SK-N-SH (cell line): ENCODE data around the gene GALNT4.

Experiments used
- CHD2 ChIP-seq: fragments of 150-350 bp; IDR thresholded peaks from 2 replicates; pipeline ENCODE4 v1.6.1; 2018; ENCODE audit warnings: low read length; ENCODE audit not compliant: partially characterized antibody
- EZH2phosphoT487 ChIP-seq: fragments of 200-600 bp; sonication (generic); IDR thresholded peaks from 2 replicates; pipeline ENCODE4 v1.6.1; 2017; ENCODE audit warnings: low read depth, mixed run types, mild to moderate bottlenecking, antibody characterized with exemption, moderate library complexity, borderline replicate concordance
- FOXJ3 ChIP-seq: sonication (generic); formaldehyde crosslinking; IDR thresholded peaks from 2 replicates; pipeline ENCODE4 v1.5.1; 2020; ENCODE audit warnings: mild to moderate bottlenecking, missing genetic modification reagents
- NRF1 ChIP-seq: IDR thresholded peaks from 2 replicates; pipeline ENCODE4 v1.6.1; 2012; ENCODE audit warnings: low read depth, mild to moderate bottlenecking, low read length
- POLR2AphosphoS5 ChIP-seq: IDR thresholded peaks from 2 replicates; pipeline ENCODE4 v1.6.1; 2012; ENCODE audit warnings: low read depth, low read length
- RAD21 ChIP-seq: IDR thresholded peaks from 2 replicates; pipeline ENCODE4 v1.6.1; 2012; ENCODE audit warnings: mild to moderate bottlenecking, low read length
- RFX5 ChIP-seq: IDR thresholded peaks from 2 replicates; pipeline ENCODE4 v1.6.1; 2012; ENCODE audit warnings: mild to moderate bottlenecking, improper control_type of control experiment, low read length
- SIN3A ChIP-seq: IDR thresholded peaks from 2 replicates; pipeline ENCODE4 v1.6.1; 2012; ENCODE audit warnings: low read depth, mild to moderate bottlenecking, low read length, moderate library complexity, borderline replicate concordance
- TAF1 ChIP-seq: IDR thresholded peaks from 2 replicates; pipeline ENCODE4 v1.6.1; 2012; ENCODE audit warnings: low read depth, mild to moderate bottlenecking, low read length, moderate library complexity, borderline replicate concordance
- TEAD4 ChIP-seq: IDR thresholded peaks from 2 replicates; pipeline ENCODE4 v1.4.0; 2012; ENCODE audit warnings: mild to moderate bottlenecking, borderline replicate concordance; ENCODE audit not compliant: insufficient read depth
- TF ChIP-seq, protein P1 (sequence below): fragments of 150-350 bp; IDR thresholded peaks from 2 replicates; pipeline ENCODE4 v1.6.1; 2016; ENCODE audit warnings: mild to moderate bottlenecking, low read depth, low read length
- TF ChIP-seq, protein P2 (sequence below): fragments of 200-600 bp; sonication (generic); IDR thresholded peaks from 2 replicates; pipeline ENCODE4 v1.6.1; 2017; ENCODE audit warnings: antibody characterized with exemption, mild to moderate bottlenecking, moderate library complexity
- TF ChIP-seq, protein P3 (sequence below): IDR thresholded peaks from 2 replicates; pipeline ENCODE4 v1.4.0; 2012; ENCODE audit warnings: low read depth
- TF ChIP-seq, protein P4 (sequence below): IDR thresholded peaks from 2 replicates; pipeline ENCODE4 v1.6.1; 2012; ENCODE audit warnings: mild to moderate bottlenecking, low read depth, low read length, moderate library complexity

DNA sequence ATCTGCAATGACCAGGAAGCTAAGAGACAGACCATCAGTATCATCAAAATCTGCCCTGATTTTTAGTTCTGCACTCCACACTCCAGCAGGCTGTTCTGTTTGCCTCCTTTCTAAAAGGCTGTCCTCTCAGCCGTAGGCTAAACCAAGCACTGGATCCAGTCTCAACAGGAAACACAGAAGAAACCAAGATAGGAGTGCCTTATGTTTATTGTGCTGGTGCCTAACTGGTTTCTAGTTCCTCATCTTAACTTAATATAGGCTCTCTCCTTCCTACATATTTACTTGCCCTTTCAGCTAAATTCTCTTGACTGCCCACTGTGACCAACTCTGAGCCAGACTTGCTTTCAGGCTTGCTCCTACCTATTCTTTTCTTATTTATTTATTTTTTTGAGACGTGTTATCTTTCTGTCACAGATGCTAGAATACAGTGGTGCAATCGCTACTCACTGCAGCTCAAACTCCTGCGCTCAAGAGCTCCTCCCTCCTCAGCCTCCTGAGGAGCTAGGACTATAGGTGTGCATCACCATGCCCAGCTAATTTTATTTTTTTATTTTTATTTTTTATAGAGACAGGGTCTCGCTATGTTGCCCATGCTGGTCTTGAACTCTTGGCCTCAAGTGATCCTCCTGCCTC is 30.8 kb downstream of the GALNT4 start:
- TF ChIP-seq, protein P1, sequence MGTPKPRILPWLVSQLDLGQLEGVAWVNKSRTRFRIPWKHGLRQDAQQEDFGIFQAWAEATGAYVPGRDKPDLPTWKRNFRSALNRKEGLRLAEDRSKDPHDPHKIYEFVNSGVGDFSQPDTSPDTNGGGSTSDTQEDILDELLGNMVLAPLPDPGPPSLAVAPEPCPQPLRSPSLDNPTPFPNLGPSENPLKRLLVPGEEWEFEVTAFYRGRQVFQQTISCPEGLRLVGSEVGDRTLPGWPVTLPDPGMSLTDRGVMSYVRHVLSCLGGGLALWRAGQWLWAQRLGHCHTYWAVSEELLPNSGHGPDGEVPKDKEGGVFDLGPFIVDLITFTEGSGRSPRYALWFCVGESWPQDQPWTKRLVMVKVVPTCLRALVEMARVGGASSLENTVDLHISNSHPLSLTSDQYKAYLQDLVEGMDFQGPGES: no peak
- TF ChIP-seq, protein P2, sequence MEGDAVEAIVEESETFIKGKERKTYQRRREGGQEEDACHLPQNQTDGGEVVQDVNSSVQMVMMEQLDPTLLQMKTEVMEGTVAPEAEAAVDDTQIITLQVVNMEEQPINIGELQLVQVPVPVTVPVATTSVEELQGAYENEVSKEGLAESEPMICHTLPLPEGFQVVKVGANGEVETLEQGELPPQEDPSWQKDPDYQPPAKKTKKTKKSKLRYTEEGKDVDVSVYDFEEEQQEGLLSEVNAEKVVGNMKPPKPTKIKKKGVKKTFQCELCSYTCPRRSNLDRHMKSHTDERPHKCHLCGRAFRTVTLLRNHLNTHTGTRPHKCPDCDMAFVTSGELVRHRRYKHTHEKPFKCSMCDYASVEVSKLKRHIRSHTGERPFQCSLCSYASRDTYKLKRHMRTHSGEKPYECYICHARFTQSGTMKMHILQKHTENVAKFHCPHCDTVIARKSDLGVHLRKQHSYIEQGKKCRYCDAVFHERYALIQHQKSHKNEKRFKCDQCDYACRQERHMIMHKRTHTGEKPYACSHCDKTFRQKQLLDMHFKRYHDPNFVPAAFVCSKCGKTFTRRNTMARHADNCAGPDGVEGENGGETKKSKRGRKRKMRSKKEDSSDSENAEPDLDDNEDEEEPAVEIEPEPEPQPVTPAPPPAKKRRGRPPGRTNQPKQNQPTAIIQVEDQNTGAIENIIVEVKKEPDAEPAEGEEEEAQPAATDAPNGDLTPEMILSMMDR: no peak
- TF ChIP-seq RAD21 (no peak), TAF1 (no peak), RFX5 (no peak), SIN3A (no peak), TEAD4 (no peak), POLR2AphosphoS5 (no peak), NRF1 (no peak), CHD2 (no peak), FOXJ3 (CRISPR knock-in tag) (no peak), EZH2phosphoT487 (no peak)
- TF ChIP-seq, protein P3, sequence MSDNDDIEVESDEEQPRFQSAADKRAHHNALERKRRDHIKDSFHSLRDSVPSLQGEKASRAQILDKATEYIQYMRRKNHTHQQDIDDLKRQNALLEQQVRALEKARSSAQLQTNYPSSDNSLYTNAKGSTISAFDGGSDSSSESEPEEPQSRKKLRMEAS: no peak
- TF ChIP-seq, protein P4, sequence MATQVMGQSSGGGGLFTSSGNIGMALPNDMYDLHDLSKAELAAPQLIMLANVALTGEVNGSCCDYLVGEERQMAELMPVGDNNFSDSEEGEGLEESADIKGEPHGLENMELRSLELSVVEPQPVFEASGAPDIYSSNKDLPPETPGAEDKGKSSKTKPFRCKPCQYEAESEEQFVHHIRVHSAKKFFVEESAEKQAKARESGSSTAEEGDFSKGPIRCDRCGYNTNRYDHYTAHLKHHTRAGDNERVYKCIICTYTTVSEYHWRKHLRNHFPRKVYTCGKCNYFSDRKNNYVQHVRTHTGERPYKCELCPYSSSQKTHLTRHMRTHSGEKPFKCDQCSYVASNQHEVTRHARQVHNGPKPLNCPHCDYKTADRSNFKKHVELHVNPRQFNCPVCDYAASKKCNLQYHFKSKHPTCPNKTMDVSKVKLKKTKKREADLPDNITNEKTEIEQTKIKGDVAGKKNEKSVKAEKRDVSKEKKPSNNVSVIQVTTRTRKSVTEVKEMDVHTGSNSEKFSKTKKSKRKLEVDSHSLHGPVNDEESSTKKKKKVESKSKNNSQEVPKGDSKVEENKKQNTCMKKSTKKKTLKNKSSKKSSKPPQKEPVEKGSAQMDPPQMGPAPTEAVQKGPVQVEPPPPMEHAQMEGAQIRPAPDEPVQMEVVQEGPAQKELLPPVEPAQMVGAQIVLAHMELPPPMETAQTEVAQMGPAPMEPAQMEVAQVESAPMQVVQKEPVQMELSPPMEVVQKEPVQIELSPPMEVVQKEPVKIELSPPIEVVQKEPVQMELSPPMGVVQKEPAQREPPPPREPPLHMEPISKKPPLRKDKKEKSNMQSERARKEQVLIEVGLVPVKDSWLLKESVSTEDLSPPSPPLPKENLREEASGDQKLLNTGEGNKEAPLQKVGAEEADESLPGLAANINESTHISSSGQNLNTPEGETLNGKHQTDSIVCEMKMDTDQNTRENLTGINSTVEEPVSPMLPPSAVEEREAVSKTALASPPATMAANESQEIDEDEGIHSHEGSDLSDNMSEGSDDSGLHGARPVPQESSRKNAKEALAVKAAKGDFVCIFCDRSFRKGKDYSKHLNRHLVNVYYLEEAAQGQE: no peak
